Activated CD4-positive, CD25-positive, alpha-beta regulatory T cell treated with anti-CD3 and anti-CD28 coated beads, Interleukin-2, amount 50 U/mL, for 16 hours (primary cell): ENCODE data around the gene CFAP70.

Experiments
- DNase-seq: peaks from one replicate; pipeline ENCODE4 v3.0.0-alpha.2; 2020; ENCODE audit warnings: low read depth, low spot score

The CFAP70 gene

GRCh38 chr10:73215749-73216148, 142.9 kb downstream of the CFAP70 start:
- DNase-seq: no peak

GRCh38 chr10:73211106-73211811, 147.4 kb downstream of the CFAP70 start:
- no peak for DNase-seq

GRCh38 chr10:73210395-73211105, 148.1 kb downstream of the CFAP70 start:
- DNase-seq: no peak

DNA sequence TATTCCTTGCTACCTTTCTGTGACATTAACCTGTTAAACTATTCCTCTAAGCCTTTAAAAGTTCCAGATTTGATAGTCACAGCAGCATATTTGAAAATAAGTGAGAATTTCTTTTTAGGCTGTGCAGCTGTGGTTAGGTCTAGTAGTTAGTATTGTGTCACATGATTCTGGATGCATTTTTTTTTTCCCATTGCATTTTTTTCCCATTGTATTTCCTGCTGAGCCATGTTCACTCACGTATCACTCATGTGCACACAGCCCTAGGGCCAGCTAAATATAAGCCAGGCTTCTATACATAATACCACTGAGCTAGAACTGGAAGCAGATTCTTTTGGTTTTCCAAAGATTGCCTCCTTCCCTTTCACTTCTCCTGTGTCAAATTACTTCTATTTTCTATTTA, 149.0 kb downstream of the CFAP70 start:
- no peak for DNase-seq

DNA sequence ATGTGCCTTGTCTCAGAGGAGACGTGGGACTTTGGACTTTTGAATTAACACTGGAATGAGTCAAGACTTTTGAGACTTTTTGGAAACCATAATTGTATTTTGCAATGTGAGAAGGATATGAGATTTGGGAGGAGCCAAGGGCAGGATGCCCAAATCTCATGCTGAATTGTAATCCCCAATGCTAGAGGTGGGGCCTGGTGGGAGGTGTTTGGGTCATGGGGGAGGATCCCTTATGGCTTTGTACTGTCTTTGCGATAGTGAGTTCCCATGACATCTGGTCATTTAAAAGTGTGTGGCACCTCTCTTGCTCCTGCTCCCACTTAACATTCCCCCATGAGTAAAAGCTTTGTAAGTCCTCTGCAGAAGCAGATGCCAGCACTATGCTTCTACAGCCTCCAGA, 150.8 kb downstream of the CFAP70 start:
- DNase-seq: no peak

DNA sequence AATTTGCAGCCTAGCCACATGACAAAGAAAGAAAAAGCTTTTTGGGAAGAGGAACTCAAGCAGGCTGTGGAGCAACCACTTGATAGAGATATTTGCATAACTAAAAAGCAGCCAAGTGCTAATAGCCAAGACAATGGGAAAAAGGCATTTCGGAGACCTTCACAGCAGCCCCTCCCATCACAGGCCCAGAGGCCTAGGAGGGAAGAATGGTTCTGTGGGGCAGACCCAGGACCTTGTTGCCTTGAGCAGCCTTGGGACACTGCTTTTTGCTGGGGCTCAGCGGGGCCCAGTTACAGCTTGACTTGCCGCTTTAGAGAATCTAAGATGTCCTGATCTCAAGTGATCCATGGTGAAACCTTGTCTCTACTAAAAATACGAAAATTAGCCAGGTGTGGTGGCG, 152.3 kb downstream of the CFAP70 start:
- DNase-seq: no peak

GRCh38 chr10:73205890-73206289, 152.8 kb downstream of the CFAP70 start:
- no peak for DNase-seq

- no peak for DNase-seq
These were observed 153.6 kb downstream of the CFAP70 start for GRCh38 chr10:73205081-73205480.
